Mammary epithelial cell (primary cell): ENCODE results near the gene RAB40B.

Experiments used
- EZH2 ChIP-seq: IDR thresholded peaks from 2 replicates; pipeline ENCODE4 v1.6.1; 2012; ENCODE audit warnings: low read length, inconsistent platforms, borderline replicate concordance
- TF ChIP-seq, protein P1 (sequence below), 2 donors: IDR thresholded peaks in 1 of 2; conservative IDR thresholded peaks in 1 of 2; 2 replicates each; pipeline ENCODE4 v1.5.1; 2011 to 2012; ENCODE audit warnings: inconsistent platforms in 2 of 2, low read length in 2 of 2, mild to moderate bottlenecking in 2 of 2, control low read depth in 1 of 2, low read depth in 1 of 2; ENCODE audit not compliant: insufficient read depth in 1 of 2; ENCODE audit errors: extremely low read depth in 1 of 2

DNA sequence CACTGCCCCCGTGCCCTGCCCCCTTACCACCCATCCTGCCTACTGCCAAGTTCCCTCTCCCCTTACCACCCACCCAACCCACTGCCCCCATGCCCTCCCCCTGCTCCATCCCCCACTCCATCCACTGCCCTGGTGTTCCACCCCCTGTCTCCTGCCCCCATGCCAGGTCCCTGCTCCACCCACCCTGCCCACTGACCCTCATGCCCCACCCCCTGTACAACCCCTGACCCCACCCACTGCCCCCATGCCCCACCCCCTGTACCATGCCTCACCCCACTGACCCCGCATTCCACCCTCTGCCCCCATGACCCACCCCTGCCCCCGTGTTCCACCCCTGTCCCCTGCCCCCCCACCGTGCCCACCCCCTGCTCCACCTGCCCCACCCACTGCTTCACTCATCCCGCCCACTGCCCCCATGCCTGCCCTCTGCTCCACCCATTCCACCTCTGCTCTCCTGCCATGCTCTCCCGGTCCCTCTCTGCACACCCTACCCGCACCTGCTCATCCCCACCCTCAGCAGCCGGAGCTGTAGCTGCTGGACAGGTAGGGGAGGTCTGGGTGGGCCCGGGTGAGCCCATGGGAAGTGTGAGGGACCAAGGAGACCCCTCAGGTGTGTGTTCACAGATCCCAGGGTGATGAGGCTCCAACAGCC lies 10.7 kb upstream of the RAB40B start:
- TF ChIP-seq, protein P1, sequence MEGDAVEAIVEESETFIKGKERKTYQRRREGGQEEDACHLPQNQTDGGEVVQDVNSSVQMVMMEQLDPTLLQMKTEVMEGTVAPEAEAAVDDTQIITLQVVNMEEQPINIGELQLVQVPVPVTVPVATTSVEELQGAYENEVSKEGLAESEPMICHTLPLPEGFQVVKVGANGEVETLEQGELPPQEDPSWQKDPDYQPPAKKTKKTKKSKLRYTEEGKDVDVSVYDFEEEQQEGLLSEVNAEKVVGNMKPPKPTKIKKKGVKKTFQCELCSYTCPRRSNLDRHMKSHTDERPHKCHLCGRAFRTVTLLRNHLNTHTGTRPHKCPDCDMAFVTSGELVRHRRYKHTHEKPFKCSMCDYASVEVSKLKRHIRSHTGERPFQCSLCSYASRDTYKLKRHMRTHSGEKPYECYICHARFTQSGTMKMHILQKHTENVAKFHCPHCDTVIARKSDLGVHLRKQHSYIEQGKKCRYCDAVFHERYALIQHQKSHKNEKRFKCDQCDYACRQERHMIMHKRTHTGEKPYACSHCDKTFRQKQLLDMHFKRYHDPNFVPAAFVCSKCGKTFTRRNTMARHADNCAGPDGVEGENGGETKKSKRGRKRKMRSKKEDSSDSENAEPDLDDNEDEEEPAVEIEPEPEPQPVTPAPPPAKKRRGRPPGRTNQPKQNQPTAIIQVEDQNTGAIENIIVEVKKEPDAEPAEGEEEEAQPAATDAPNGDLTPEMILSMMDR (conservative IDR thresholded peaks at IDR 0.05 in 1 of 2, IDR thresholded peaks at IDR 0.05 in 1 of 2; ENCODE audit: extremely low read depth in 1 of 2, insufficient read depth in 1 of 2, low read depth in 1 of 2, low read length in 2 of 2) = no peak
- no peak for TF ChIP-seq EZH2
